Fibroblast of skin of scalp (primary cell): ENCODE data around the gene DCAF6.

Experiments used
- DNase-seq: peaks from one replicate; pipeline ENCODE4 v3.0.0-alpha.2; 2013

DCAF6 gene

GRCh38 chr1:168110896-168111545 is 174.5 kb downstream of the DCAF6 start:
- DNase-seq = no peak

GRCh38 chr1:168112673-168113305 is 176.3 kb downstream of the DCAF6 start:
- DNase-seq = peak; percentile 89

GRCh38 chr1:168114845-168115244 is 178.4 kb downstream of the DCAF6 start:
- no peak for DNase-seq

- DNase-seq = no peak
Observed at GRCh38 chr1:168116327-168116799, 179.9 kb downstream of the DCAF6 start.

GRCh38 chr1:168119750-168120149 is 183.3 kb downstream of the DCAF6 start:
- DNase-seq = no peak

GRCh38 chr1:168121401-168122011 is 185.0 kb downstream of the DCAF6 start:
- peak; percentile 97 for DNase-seq

GRCh38 chr1:168125051-168125450 is 188.6 kb downstream of the DCAF6 start:
- no peak for DNase-seq
